AG08396 (cell line): Measurements from ENCODE around the gene RFC2.

Source experiments
- DNase-seq: peaks from one replicate; pipeline ENCODE4 v3.0.0; 2012; ENCODE audit warnings: low spot score, mixed read lengths

RFC2 gene

GRCh38 chr7:74190259-74190658 lies 63.9 kb downstream of the RFC2 start:
- no peak for DNase-seq

DNA sequence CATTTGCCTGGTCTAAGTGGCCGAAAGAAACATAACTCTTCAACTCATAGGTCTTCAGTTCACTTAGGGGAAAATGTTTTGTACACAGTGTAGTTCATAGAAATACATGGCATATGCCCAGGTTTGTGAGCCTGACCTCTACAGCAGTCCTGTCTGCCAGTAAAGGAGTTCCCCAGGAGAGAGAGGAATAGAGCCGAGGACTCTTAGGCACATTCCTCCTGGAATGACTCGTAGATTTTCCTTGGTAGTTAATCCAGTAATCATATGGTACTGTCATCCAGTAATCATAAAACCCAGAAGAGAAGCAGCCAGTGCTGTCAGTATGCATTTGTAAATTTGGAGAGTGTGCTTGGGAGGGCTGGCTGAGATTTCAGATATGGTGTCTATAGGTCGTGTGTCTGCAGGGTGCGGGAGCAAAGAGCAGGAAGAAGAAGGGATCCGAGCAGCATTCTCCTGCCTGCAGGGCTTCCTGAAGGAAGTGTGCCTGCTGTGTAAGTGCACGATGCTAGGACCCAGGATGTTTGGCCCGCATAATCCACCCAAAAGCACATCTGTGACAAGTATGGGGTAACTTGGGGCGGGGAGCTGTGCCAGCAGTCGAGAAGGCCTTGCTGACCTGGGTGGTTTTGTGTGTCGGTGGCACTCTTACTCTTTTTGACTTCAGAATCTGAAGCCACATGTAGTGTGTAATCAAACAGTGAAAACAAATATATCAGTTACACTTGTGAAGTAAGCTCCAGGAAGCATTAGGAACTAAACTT lies 66.1 kb downstream of the RFC2 start:
- DNase-seq = peak; percentile 66

DNA sequence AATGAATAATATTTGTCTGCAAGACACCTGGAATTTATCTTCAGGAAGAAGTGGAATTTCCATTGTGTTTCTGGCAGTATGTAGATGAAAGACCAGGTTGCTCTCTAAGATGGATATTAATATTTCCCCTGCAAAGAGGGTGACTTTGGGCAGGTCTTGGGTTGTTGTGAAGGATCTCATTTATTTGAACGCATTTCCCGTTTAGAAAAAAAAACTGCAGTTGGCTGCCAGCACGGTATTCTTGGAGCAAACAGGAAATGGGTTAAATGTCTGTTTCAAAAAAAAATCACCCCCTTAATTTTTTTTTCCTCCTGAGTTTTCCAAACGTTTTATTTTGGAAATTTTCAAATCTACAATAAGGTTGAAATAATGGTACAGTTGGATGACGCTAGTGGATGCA lies 68.6 kb downstream of the RFC2 start:
- DNase-seq = no peak

DNA sequence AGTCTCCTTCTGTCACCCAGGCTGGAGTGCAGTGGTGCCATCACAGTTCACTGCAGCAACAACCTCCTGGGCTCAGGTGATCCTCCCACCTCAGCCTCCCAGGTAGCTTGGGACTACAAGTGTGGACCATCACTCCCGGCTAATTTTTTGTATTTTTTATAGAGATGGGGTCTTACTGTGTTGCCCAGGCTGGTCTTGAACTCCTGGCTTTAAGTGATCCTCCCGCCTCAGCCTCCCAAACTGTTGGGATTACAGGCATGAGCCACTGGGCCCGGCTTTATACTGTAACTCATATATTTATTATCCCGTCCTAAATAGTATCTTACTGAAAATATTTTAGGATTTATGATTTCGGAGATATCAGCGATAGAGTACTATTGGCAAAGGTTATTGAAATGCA lies 69.2 kb downstream of the RFC2 start:
- no peak for DNase-seq

- DNase-seq = no peak
Measured at GRCh38 chr7:74183653-74184450, 70.3 kb downstream of the RFC2 start.

- no peak for DNase-seq
Measured at GRCh38 chr7:74183142-74183541, 71.1 kb downstream of the RFC2 start.

DNA sequence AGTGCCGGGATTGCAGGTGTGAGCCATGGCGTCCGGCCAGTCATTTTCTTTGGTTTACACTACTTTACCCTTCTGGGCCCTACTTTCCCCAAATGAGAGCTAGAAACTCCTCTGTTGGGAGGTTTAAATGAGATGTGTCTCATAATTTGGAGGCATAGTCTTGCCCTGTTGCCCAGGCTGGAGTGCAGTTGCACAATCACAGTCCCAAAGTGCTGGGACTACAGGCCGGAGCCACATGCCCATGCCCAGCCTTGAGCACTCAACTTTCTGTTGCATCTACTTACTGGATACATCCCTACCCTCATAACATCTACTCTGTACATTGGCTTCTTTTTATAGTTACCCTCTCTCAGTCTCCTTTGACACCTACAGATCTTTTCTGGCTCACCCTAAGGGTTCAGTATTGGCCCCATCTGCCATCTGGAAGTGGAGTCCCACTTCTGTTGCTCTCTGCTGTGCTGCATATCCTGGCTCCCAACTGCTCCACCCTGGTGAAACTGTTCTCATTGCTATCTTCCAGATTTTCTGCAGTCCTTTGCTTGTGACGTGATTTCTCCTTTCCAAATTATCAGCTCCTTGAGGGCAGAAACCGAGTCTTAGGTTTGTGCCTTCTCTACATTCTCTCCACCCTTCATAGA lies 71.6 kb downstream of the RFC2 start:
- no peak for DNase-seq

DNA sequence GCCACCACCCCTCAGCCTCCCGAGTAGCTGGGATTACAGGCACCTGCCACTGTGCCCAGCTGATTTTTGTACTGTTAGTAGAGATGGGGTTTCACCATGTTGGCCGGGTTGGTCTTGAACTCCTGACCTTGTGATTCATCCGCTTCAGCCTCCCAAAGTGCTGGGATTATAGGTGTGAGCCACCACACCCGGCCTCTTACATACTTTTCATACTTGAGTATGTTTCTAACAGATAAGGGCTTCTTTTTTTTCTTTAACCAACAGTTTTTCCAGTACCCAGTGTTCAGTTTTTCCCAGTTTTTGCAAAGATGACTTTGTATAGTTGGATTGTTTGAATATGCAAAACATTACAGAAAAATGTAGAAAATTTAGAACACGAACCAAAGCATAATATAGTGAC lies 72.4 kb downstream of the RFC2 start:
- DNase-seq = no peak
